BLaER1 treated with 17β-estradiol and CSF1 and Interleukin-3, amounts not matched to agents 10 nM and 100 nM (cell line): ENCODE data around the gene FCMR.

Source experiments
- H3K27ac ChIP-seq, 11 experiments: shearing (Covaris generic); formaldehyde crosslinking; 2 replicates each; pipeline ENCODE4 v1.8.1; 2022
- H3K27me3 ChIP-seq, 11 experiments: shearing (Covaris generic); formaldehyde crosslinking; 2 replicates each; pipeline ENCODE4 v1.8.1; 2022
- H3K36me3 ChIP-seq, 11 experiments: shearing (Covaris generic); formaldehyde crosslinking; 2 replicates each; pipeline ENCODE4 v1.8.1; 2022
- H3K4me1 ChIP-seq, 10 experiments: shearing (Covaris generic); formaldehyde crosslinking; 2 replicates each; pipeline ENCODE4 v1.8.1; 2022
- H3K4me2 ChIP-seq, 11 experiments: shearing (Covaris generic); formaldehyde crosslinking; 2 replicates each; pipeline ENCODE4 v1.8.1; 2022
- H3K4me3 ChIP-seq, 10 experiments: shearing (Covaris generic); formaldehyde crosslinking; 2 replicates each; pipeline ENCODE4 v1.8.1; 2022
- H3K9ac ChIP-seq, 11 experiments: shearing (Covaris generic); formaldehyde crosslinking; 2 replicates each; pipeline ENCODE4 v1.8.1; 2022
- H3K9me3 ChIP-seq, 11 experiments: shearing (Covaris generic); formaldehyde crosslinking; replicated peaks in 1 of 11; 2 replicates each; pipeline ENCODE4 v1.8.1; 2022
- H4K20me1 ChIP-seq, 11 experiments: shearing (Covaris generic); formaldehyde crosslinking; 2 replicates each; pipeline ENCODE4 v1.8.1; 2022
- Cebpa-rat ChIP-seq, 11 experiments: shearing (Covaris generic); IDR thresholded peaks; 2 replicates each; pipeline ENCODE4 v1.8.1; 2022

FCMR gene

DNA sequence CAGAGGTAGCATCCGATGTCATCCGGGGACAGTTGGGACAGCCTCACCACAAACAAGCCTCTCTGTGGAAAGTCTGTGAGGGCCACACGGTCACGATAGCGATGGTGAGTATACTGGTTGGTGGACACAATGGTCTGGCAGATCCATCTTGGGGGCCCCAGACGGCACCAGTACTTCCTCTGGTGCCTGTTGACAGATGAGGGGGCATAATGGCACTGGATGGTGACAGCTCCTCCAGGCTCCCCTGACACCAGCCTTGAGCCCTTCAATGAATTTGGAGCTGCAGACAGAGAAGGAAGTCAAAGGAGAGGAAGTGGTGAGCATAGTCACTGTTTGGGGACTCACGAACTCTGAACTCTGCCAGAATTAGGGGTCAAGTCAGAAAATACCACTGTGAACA lies 40.5 kb upstream of the FCMR start:
- Histone ChIP-seq H3K4me1 (peaks cover 13 to 72% (median 59%) of the 10 kb centered on the region in 10 experiments), H3K9me3 (no peaks in the 10 kb centered on the region), H4K20me1 (no peaks in the 10 kb centered on the region), H3K36me3 (no peaks in the 10 kb centered on the region), H3K27me3 (no peaks in the 10 kb centered on the region), H3K9ac (peak overlapping the region in 3 of 11 experiments; percentile 9 to 23 (median 11); a peak in 3 of 22 replicates), H3K27ac (peak overlapping the region in 6 of 11 experiments; percentile 30 to 68 (median 56); a peak in 12 of 22 replicates), H3K4me2 (peak overlapping the region; percentile 36 to 92 (median 74); a peak in 21 of 22 replicates), H3K4me3 (peak overlapping the region in 2 of 10 experiments; percentile 14 to 37; a peak in 1 of 20 replicates)
- no peak; a peak in 1 of 22 replicates for TF ChIP-seq Cebpa-rat (IDR thresholded peaks at IDR 0.05)

DNA sequence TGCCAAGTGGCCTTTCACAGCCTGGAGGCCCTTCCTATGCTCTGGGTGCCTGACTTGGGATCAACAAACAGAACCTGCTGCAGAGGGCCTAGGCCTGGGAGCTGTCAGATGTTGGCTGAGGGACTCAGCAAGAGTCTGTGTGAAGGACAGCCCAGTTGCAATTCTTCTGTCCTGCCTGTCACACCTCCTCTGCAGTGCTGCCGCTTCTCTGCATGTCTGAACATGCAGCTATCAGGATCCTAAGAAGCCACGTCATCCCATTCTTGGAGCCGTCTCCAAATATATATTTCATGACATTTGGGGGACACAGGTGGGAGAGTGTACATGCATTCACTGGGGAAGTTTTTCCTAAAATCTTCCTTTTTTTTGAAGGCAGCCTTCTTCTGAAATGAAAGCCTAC lies 39.9 kb upstream of the FCMR start:
- H3K9ac ChIP-seq, result peak overlapping the region in 3 of 11 experiments; percentile 9 to 23 (median 11); a peak in 2 of 22 replicates
- peaks cover 13 to 72% (median 57%) of the 10 kb centered on the region in 10 experiments; a peak in 19 of 20 replicates for H3K4me1 ChIP-seq
- H4K20me1 ChIP-seq, result no peaks in the 10 kb centered on the region
- no peaks in the 10 kb centered on the region for H3K9me3 ChIP-seq
- peak overlapping the region in 6 of 11 experiments; percentile 30 to 68 (median 56); a peak in 10 of 22 replicates for H3K27ac ChIP-seq
- TF ChIP-seq Cebpa-rat (IDR thresholded peaks at IDR 0.05), result no peak
- no peaks in the 10 kb centered on the region for H3K27me3 ChIP-seq
- H3K36me3 ChIP-seq, result no peaks in the 10 kb centered on the region
- H3K4me3 ChIP-seq, result no peak overlapping the region
- peak overlapping the region in 9 of 11 experiments; percentile 36 to 92 (median 78); a peak in 16 of 22 replicates for H3K4me2 ChIP-seq

DNA sequence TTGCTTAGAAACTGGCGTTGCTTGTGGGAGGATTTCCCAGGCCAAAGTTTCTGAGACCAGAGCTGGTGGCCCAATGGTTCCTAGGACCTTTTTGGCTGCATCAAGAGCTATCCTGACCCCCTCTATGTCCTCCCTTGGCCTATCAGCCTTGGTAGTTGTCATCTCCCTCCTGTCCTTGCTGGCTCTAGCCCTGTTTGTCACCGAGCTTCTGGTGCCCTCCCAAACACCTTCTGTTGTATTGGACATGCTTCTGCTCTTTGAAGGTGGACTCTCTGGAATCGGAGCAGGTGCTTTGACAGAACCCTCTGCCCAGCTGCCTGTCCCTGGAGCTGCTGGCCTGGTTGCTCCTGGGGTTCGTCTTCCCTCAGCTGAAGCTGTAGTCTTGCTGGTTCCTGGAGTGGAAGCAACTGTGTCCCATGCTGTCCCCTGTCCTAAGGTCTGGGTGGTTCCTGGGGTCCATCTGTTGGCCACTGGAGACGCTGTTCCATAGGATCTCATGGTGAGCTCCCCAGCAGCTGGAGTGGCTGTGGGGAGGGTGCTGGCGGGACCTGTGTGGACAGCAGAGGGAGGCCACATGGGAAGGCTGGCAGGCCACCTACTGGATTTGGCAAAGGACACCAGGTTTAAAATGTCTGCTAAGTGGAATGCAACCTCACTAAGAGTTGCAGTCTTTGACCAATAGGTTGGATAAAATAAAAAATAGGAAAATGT lies 39.1 kb upstream of the FCMR start:
- peak overlapping the region in 5 of 11 experiments; percentile 65 to 92 (median 79); a peak in 10 of 22 replicates for H3K4me2 ChIP-seq
- H3K27ac ChIP-seq, result peak overlapping the region in 6 of 11 experiments; percentile 25 to 68 (median 56); a peak in 4 of 22 replicates
- peaks cover 21 to 72% (median 57%) of the 10 kb centered on the region in 10 experiments for H3K4me1 ChIP-seq
- H3K4me3 ChIP-seq, result no peak overlapping the region
- H3K9me3 ChIP-seq, result no peaks in the 10 kb centered on the region
- 0 out of 22 replicates have a peak overlapping the region, but pooled peaks of 1 of the 11 experiments have one; percentile 11 for H3K9ac ChIP-seq
- H3K27me3 ChIP-seq, result no peaks in the 10 kb centered on the region
- no peaks in the 10 kb centered on the region for H3K36me3 ChIP-seq
- H4K20me1 ChIP-seq, result no peaks in the 10 kb centered on the region
- no peak for TF ChIP-seq Cebpa-rat (IDR thresholded peaks at IDR 0.05)

DNA sequence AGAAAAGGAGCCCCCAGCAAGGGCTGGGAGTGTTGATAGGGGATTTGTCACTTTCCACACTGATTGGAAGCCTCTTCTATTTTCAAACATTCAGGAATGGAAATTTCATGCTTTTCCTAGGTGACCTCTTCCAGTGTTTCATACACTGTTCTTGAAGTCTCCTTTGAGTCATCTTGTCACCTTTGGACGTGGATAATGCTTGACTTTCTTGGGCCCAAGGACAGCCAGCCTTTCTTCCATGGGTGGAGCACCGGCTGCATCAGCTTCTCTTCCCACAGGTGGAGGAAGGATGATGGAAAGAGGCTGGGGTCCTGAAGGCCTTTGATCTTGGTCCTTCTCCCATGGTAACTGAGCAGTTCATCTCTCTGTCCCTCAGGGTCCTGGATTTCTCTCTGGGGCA lies 36.4 kb upstream of the FCMR start:
- Histone ChIP-seq H3K4me1 (peaks cover 24 to 72% (median 56%) of the 10 kb centered on the region in 10 experiments), H3K4me3 (no peak overlapping the region), H4K20me1 (no peaks in the 10 kb centered on the region), H3K36me3 (no peaks in the 10 kb centered on the region), H3K27me3 (no peaks in the 10 kb centered on the region), H3K9ac (no peak overlapping the region), H3K27ac (no peak overlapping the region), H3K9me3 (no peaks in the 10 kb centered on the region), H3K4me2 (no peak overlapping the region)
- no peak for TF ChIP-seq Cebpa-rat (IDR thresholded peaks at IDR 0.05)

DNA sequence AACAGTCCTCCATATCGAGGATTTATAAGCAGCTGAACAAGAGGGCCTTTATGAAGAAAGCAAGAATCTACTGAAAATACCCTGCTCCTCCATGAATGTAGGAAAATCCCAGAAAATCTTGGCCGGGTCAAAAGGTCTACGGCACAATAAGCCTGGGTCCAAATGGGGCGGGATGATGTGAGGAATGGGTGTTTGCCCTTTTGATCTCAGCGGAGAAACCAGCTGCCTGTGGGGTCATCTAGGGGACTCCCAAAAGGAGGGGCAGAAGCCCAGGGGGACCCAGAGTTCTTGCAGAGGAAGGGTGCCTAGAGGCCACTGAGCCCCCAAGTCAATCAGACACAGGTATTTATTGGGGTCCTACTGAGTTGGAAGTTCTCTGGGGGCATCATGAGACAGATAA lies 35.9 kb upstream of the FCMR start:
- Histone ChIP-seq H3K9ac (no peak overlapping the region), H3K4me3 (no peak overlapping the region), H3K36me3 (no peaks in the 10 kb centered on the region), H3K9me3 (no peaks in the 10 kb centered on the region), H3K27me3 (no peaks in the 10 kb centered on the region), H4K20me1 (no peaks in the 10 kb centered on the region), H3K4me1 (peaks cover 23 to 72% (median 51%) of the 10 kb centered on the region in 10 experiments), H3K27ac (no peak overlapping the region; a peak in 1 of 22 replicates), H3K4me2 (peak overlapping the region in 1 of 11 experiments; percentile 80; a peak in 3 of 22 replicates)
- no peak for TF ChIP-seq Cebpa-rat (IDR thresholded peaks at IDR 0.05)

DNA sequence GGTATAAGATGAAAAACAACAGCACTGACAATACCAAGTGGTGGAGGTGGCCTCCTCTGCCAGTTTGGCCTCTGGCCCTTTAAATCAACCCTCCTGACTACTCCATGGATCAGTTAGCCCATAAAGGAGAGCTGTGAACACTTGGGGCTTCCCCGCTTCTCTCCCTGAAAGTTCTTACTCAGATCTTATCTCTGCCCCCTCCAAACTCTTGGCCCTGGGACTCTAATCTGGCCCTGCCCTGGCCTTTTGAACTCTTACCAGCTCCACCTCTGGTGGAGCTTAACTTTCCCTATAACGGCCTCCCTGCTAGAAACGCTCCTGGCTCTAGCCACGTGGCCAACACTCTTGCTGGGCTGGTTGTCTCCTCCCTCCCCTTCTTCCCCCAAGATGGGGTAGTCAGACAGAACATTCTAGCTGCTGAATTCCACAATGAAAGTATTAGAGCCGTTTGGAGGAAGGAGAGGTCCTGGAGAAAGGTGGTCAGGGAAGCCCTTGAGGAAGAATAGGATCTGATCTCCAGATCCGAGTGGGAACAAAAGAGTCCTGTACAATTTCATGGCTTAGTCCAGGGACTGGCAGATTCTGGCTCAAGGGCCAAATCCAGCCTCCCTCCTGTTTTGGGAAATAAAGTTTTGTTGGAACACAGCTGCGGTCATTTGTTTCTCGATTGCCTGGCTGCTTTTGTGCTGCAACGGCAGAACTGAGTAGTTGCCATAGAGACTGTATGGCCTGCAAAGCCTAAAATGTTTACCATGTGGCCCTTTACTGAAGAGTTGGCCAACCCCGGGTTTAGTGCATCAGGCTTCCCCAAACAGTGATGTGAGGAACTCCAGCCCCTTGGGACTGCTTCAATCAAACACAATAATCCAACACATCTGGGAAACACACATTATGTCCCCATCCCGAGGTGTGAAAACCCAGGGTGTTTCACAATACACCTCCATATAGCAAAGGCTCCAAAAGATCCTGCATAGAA lies 34.0 kb upstream of the FCMR start:
- Histone ChIP-seq H3K9me3 (peaks cover 0 to 2% (median 0%) of the 10 kb centered on the region in 11 experiments; a peak in 1 of 22 replicates), H3K4me1 (peaks cover 26 to 72% (median 52%) of the 10 kb centered on the region in 10 experiments), H3K36me3 (no peaks in the 10 kb centered on the region), H3K4me2 (peak overlapping the region; percentile 33 to 86 (median 68)), H3K27ac (peak overlapping the region in 6 of 11 experiments; percentile 4 to 44 (median 28); a peak in 9 of 22 replicates), H3K27me3 (no peaks in the 10 kb centered on the region), H4K20me1 (no peaks in the 10 kb centered on the region), H3K9ac (no peak overlapping the region), H3K4me3 (no peak overlapping the region)
- 0 out of 22 replicates have a peak, but pooled peaks of 1 of the 11 experiments have one; percentile 31 for TF ChIP-seq Cebpa-rat (IDR thresholded peaks at IDR 0.05)

DNA sequence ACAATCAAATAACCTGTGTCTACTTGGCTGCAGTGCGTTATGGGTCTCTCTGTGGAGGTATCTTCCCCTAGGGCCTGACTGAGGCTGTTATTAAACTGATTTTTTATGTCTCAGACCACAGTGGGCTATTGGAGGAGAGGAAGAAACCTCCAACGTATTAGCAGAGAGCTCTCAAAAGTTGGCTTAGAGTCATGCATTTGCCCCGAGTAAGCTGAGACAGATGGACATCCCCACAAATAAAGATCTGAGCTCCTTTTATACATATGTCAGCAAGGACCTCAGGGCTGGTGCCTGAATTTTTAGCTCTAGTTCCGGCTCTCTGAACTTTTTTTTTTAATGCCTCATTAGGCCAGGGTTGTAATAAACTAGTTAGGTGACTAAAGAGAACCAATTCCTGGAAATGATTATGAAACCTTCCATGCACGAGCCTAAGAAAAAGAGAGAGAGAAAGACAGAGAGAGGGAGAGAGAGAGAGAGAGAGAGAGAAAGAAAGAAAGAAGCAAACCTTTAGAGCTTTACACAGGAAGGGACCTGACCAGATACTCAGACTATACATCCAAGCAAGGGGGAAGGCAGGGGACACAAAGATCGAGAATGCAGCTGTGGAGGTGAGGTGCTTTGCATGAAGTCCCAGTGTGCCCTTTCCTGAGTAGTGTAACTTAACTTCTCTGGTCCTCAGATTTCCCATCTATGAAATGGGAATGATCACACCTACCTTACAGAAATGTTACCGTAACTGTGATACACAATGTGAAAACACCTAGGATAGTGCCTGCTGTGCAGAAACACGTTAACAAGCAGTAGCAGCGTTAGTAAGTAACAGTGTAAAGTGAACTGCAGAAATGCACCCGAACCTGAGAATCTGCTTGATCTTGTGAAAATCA lies 33.0 kb upstream of the FCMR start:
- no peak overlapping the region for H3K4me3 ChIP-seq
- no peaks in the 10 kb centered on the region for H3K27me3 ChIP-seq
- H3K4me2 ChIP-seq, result peak overlapping the region in 6 of 11 experiments; percentile 51 to 86 (median 75); a peak in 11 of 22 replicates
- H3K27ac ChIP-seq, result 0 out of 22 replicates have a peak overlapping the region, but pooled peaks of 1 of the 11 experiments have one; percentile 34
- H3K4me1 ChIP-seq, result peaks cover 33 to 76% (median 62%) of the 10 kb centered on the region in 10 experiments
- no peak for TF ChIP-seq Cebpa-rat (IDR thresholded peaks at IDR 0.05)
- H3K9ac ChIP-seq, result no peak overlapping the region
- H4K20me1 ChIP-seq, result no peaks in the 10 kb centered on the region
- H3K36me3 ChIP-seq, result no peaks in the 10 kb centered on the region
- H3K9me3 ChIP-seq, result peaks cover 0 to 13% (median 4%) of the 10 kb centered on the region in 11 experiments; a peak in 7 of 22 replicates

DNA sequence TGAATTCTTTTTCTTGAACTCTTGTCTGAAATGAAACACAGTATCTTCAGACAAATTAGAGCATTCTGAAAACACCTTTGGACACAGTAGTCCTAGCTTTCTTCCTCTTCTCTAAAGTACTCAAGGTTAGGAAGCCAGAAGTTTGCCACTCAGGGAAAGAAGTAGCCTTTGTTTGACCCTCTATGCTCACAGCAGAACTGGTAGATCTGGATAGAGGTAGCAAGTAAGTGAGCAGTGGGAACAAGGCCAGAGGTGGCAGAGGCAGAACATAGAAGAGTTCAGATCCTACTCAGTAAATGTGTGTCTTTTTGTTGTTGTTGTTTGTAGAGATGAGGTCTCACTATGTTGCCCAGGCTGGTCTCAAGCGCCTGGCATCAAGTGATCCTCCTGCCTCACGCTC lies 31.9 kb upstream of the FCMR start:
- no peak overlapping the region for H3K4me3 ChIP-seq
- H3K4me2 ChIP-seq, result peak overlapping the region in 5 of 11 experiments; percentile 51 to 86 (median 76); a peak in 5 of 22 replicates
- TF ChIP-seq Cebpa-rat (IDR thresholded peaks at IDR 0.05), result no peak
- H3K36me3 ChIP-seq, result no peaks in the 10 kb centered on the region
- H3K27me3 ChIP-seq, result no peaks in the 10 kb centered on the region
- H3K9me3 ChIP-seq, result peaks cover 0 to 14% (median 5%) of the 10 kb centered on the region in 11 experiments; a peak in 7 of 22 replicates
- H3K4me1 ChIP-seq, result peaks cover 44 to 86% (median 73%) of the 10 kb centered on the region in 10 experiments
- no peaks in the 10 kb centered on the region for H4K20me1 ChIP-seq
- H3K9ac ChIP-seq, result no peak overlapping the region
- H3K27ac ChIP-seq, result peak overlapping the region in 2 of 11 experiments; percentile 4 to 17; a peak in 1 of 22 replicates
